IMR-90 (cell line): ENCODE data around the gene EDC4.

Experiments used
- CEBPB ChIP-seq: IDR thresholded peaks from 2 replicates; pipeline ENCODE4 v1.6.1; 2012; ENCODE audit warnings: low read depth, low read length, improper control_type of control experiment
- CHD1 ChIP-seq: IDR thresholded peaks from 2 replicates; pipeline ENCODE4 v1.6.1; 2012; ENCODE audit warnings: low read depth, low read length, improper control_type of control experiment
- FOS ChIP-seq: fragments of 150-350 bp; IDR thresholded peaks from 2 replicates; pipeline ENCODE4 v1.6.1; 2016; ENCODE audit warnings: low read depth, low read length
- MAZ ChIP-seq: IDR thresholded peaks from 2 replicates; pipeline ENCODE4 v1.6.1; 2012; ENCODE audit warnings: low read depth, mild to moderate bottlenecking, low read length, improper control_type of control experiment, moderate library complexity, borderline replicate concordance
- MXI1 ChIP-seq: IDR thresholded peaks from 2 replicates; pipeline ENCODE4 v1.6.1; 2012; ENCODE audit warnings: low read depth, mild to moderate bottlenecking, low read length, moderate library complexity, borderline replicate concordance
- POLR2A ChIP-seq: IDR thresholded peaks from 2 replicates; pipeline ENCODE4 v1.6.1; 2012; ENCODE audit warnings: mild to moderate bottlenecking, low read depth, low read length
- RAD21 ChIP-seq: IDR thresholded peaks from 2 replicates; pipeline ENCODE4 v1.6.1; 2012; ENCODE audit warnings: low read length, improper control_type of control experiment
- RCOR1 ChIP-seq: IDR thresholded peaks from 2 replicates; pipeline ENCODE4 v1.6.1; 2012; ENCODE audit warnings: mild to moderate bottlenecking, low read length, improper control_type of control experiment; ENCODE audit not compliant: insufficient replicate concordance
- SMC3 ChIP-seq: fragments of 150-350 bp; IDR thresholded peaks from 2 replicates; pipeline ENCODE4 v1.6.1; 2016; ENCODE audit warnings: low read depth, mild to moderate bottlenecking, antibody characterized with exemption, low read length, moderate library complexity
- TF ChIP-seq, protein P1 (sequence below): conservative IDR thresholded peaks from 2 replicates; pipeline ENCODE4 v1.5.1; 2012; ENCODE audit warnings: mild to moderate bottlenecking, low read depth, low read length, improper control_type of control experiment
- TF ChIP-seq, protein P2 (sequence below): fragments of 150-350 bp; IDR thresholded peaks from 2 replicates; pipeline ENCODE4 v1.6.1; 2017; ENCODE audit warnings: mild to moderate bottlenecking, antibody characterized with exemption, low read length, low read depth

DNA sequence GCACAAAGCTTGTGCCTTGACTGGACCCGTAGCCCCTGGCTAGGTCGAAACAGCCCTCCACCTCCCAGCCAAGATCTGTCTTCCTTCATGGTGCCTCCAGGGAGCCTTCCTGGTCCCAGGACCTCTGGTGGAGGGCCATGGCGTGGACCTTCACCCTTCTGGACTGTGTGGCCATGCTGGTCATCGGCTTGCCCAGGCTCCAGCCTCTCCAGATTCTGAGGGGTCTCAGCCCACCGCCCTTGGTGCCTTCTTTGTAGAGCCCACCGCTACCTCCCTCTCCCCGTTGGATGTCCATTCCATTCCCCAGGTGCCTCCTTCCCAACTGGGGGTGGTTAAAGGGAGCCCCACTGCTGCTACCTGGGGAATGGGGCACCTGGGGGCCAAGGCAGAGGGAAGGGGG is 55.3 kb downstream of the EDC4 start:
- TF ChIP-seq, protein P1, sequence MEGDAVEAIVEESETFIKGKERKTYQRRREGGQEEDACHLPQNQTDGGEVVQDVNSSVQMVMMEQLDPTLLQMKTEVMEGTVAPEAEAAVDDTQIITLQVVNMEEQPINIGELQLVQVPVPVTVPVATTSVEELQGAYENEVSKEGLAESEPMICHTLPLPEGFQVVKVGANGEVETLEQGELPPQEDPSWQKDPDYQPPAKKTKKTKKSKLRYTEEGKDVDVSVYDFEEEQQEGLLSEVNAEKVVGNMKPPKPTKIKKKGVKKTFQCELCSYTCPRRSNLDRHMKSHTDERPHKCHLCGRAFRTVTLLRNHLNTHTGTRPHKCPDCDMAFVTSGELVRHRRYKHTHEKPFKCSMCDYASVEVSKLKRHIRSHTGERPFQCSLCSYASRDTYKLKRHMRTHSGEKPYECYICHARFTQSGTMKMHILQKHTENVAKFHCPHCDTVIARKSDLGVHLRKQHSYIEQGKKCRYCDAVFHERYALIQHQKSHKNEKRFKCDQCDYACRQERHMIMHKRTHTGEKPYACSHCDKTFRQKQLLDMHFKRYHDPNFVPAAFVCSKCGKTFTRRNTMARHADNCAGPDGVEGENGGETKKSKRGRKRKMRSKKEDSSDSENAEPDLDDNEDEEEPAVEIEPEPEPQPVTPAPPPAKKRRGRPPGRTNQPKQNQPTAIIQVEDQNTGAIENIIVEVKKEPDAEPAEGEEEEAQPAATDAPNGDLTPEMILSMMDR, result no peak
- TF ChIP-seq POLR2A (no peak), SMC3 (no peak), FOS (no peak), RAD21 (no peak), RCOR1 (no peak), MAZ (no peak), CHD1 (no peak), CEBPB (no peak), MXI1 (no peak)
- TF ChIP-seq, protein P2, sequence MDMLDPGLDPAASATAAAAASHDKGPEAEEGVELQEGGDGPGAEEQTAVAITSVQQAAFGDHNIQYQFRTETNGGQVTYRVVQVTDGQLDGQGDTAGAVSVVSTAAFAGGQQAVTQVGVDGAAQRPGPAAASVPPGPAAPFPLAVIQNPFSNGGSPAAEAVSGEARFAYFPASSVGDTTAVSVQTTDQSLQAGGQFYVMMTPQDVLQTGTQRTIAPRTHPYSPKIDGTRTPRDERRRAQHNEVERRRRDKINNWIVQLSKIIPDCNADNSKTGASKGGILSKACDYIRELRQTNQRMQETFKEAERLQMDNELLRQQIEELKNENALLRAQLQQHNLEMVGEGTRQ, result no peak
